Mucosa of stomach (tissue), 1 donor: ENCODE results near the gene GABBR2.
"Not testable (repeated sequence)": the region's sequence is repeated elsewhere in the genome, so short reads cannot be mapped to it uniquely, and the experiment has no call there.

ENCODE experiments used
- H3K27me3 ChIP-seq: one replicate; pipeline ENCODE4 v1.7.0; 2013; ENCODE audit warnings: mild to moderate bottlenecking, low read length; ENCODE audit not compliant: control insufficient read depth, insufficient read depth
- H3K36me3 ChIP-seq: one replicate; pipeline ENCODE4 v1.7.0; 2013; ENCODE audit warnings: low read length; ENCODE audit not compliant: control insufficient read depth, insufficient read depth
- H3K4me1 ChIP-seq: one replicate; pipeline ENCODE4 v1.7.0; 2013; ENCODE audit warnings: mild to moderate bottlenecking, low read length; ENCODE audit not compliant: control insufficient read depth, insufficient read depth
- H3K4me3 ChIP-seq: one replicate; pipeline ENCODE4 v1.7.0; 2013; ENCODE audit warnings: low read length
- H3K9ac ChIP-seq: one replicate; pipeline ENCODE4 v1.7.0; 2013; ENCODE audit warnings: mild to moderate bottlenecking, low read length, moderate library complexity
- H3K9me3 ChIP-seq: one replicate; pipeline ENCODE4 v1.7.0; 2013; ENCODE audit warnings: mild to moderate bottlenecking, low read length, moderate library complexity; ENCODE audit not compliant: control insufficient read depth
- donor health status: Pancreatic carcinoma.

Gene GABBR2

GRCh38 chr9:98283143-98283542 lies 425.6 kb downstream of the GABBR2 start:
- not testable (repeated sequence) for H3K36me3 ChIP-seq, H3K4me1 ChIP-seq, H3K9ac ChIP-seq, H3K4me3 ChIP-seq, H3K9me3 ChIP-seq
- H3K27me3 ChIP-seq, result peaks cover 19% of the 10 kb centered on the region

GRCh38 chr9:98281281-98281680 lies 427.5 kb downstream of the GABBR2 start:
- no peaks in the 10 kb centered on the region for H3K9me3 ChIP-seq
- H3K9ac ChIP-seq, result no peak overlapping the region
- H3K27me3 ChIP-seq, result peaks cover 19% of the 10 kb centered on the region
- no peak overlapping the region for H3K4me3 ChIP-seq
- H3K36me3 ChIP-seq, result no peaks in the 10 kb centered on the region
- H3K4me1 ChIP-seq, result no peaks in the 10 kb centered on the region

- no peaks in the 10 kb centered on the region for H3K36me3 ChIP-seq
- no peaks in the 10 kb centered on the region for H3K4me1 ChIP-seq
Observed at GRCh38 chr9:98280574-98280973, 428.2 kb downstream of the GABBR2 start.

GRCh38 chr9:98280162-98280561 lies 428.6 kb downstream of the GABBR2 start:
- Histone ChIP-seq H3K36me3 (no peaks in the 10 kb centered on the region), H3K27me3 (peaks cover 19% of the 10 kb centered on the region), H3K9ac (no peak overlapping the region), H3K4me1 (no peaks in the 10 kb centered on the region), H3K4me3 (no peak overlapping the region), H3K9me3 (no peaks in the 10 kb centered on the region)

More at GRCh38 chr9:98280574-98280973, 428.2 kb downstream of the GABBR2 start:
- Histone ChIP-seq H3K9ac (no peak overlapping the region), H3K9me3 (no peaks in the 10 kb centered on the region), H3K4me3 (no peak overlapping the region), H3K27me3 (peaks cover 19% of the 10 kb centered on the region)

- no peaks in the 10 kb centered on the region for H3K9me3 ChIP-seq
- no peak overlapping the region for H3K4me3 ChIP-seq
- no peaks in the 10 kb centered on the region for H3K36me3 ChIP-seq
- H3K9ac ChIP-seq, result no peak overlapping the region
- H3K27me3 ChIP-seq, result peaks cover 19% of the 10 kb centered on the region
- H3K4me1 ChIP-seq, result no peaks in the 10 kb centered on the region
Observed at GRCh38 chr9:98276907-98277469, 431.7 kb downstream of the GABBR2 start.

GRCh38 chr9:98275159-98275558 lies 433.6 kb downstream of the GABBR2 start:
- H3K27me3 ChIP-seq, result peaks cover 18% of the 10 kb centered on the region
- no peak overlapping the region for H3K9ac ChIP-seq
- H3K36me3 ChIP-seq, result no peaks in the 10 kb centered on the region
- no peak overlapping the region for H3K4me3 ChIP-seq
- no peaks in the 10 kb centered on the region for H3K4me1 ChIP-seq
- H3K9me3 ChIP-seq, result no peaks in the 10 kb centered on the region

- Histone ChIP-seq H3K4me3 (no peak overlapping the region), H3K36me3 (no peaks in the 10 kb centered on the region), H3K9ac (no peak overlapping the region), H3K4me1 (no peaks in the 10 kb centered on the region), H3K9me3 (no peaks in the 10 kb centered on the region), H3K27me3 (no peaks in the 10 kb centered on the region)
Observed at GRCh38 chr9:98272083-98272482, 436.7 kb downstream of the GABBR2 start.

- Histone ChIP-seq H3K36me3 (no peaks in the 10 kb centered on the region), H3K4me1 (no peaks in the 10 kb centered on the region), H3K9ac (no peak overlapping the region), H3K27me3 (no peaks in the 10 kb centered on the region), H3K9me3 (no peaks in the 10 kb centered on the region), H3K4me3 (no peak overlapping the region)
Observed at GRCh38 chr9:98271479-98271878, 437.3 kb downstream of the GABBR2 start.

- H3K9ac ChIP-seq, H3K4me3 ChIP-seq, H3K27me3 ChIP-seq, H3K4me1 ChIP-seq, H3K9me3 ChIP-seq, H3K36me3 ChIP-seq: not testable (repeated sequence)
Observed at GRCh38 chr9:98270284-98270683, 438.5 kb downstream of the GABBR2 start.

- not testable (repeated sequence) for H3K27me3 ChIP-seq, H3K9ac ChIP-seq, H3K36me3 ChIP-seq
Observed at GRCh38 chr9:98269652-98270051, 439.1 kb downstream of the GABBR2 start.

GRCh38 chr9:98267556-98267955 lies 441.2 kb downstream of the GABBR2 start:
- not testable (repeated sequence) for H3K9ac ChIP-seq, H3K4me3 ChIP-seq, H3K4me1 ChIP-seq, H3K36me3 ChIP-seq, H3K9me3 ChIP-seq, H3K27me3 ChIP-seq

More at GRCh38 chr9:98269652-98270051, 439.1 kb downstream of the GABBR2 start:
- not testable (repeated sequence) for H3K4me1 ChIP-seq, H3K9me3 ChIP-seq, H3K4me3 ChIP-seq

GRCh38 chr9:98264516-98264915 lies 444.2 kb downstream of the GABBR2 start:
- Histone ChIP-seq H3K4me3 (no peak overlapping the region), H3K36me3 (no peaks in the 10 kb centered on the region), H3K9me3 (no peaks in the 10 kb centered on the region), H3K9ac (no peak overlapping the region), H3K27me3 (no peaks in the 10 kb centered on the region), H3K4me1 (no peaks in the 10 kb centered on the region)
